Chondrocyte (in vitro differentiated cells): Measurements from ENCODE around the gene UBQLN2. TPM values are rescaled to one million over a fixed set of nuclear protein-coding genes. Genes with fewer than 3 reads are reported as not detected.

Experiments used
- DNase-seq: peaks from one replicate; pipeline ENCODE4 v3.0.0; 2021; ENCODE audit warnings: mixed read lengths, low spot score
- H3K27ac Mint-ChIP-seq: one replicate; pipeline ENCODE4 v1.8.0; 2021; ENCODE audit warnings: mild to moderate bottlenecking, moderate library complexity, mixed read lengths; ENCODE audit not compliant: unreplicated experiment
- H3K27me3 Mint-ChIP-seq: 2 replicates; pipeline ENCODE4 v1.8.0; 2021; ENCODE audit warnings: low read depth, mixed read lengths
- H3K36me3 Mint-ChIP-seq: 2 replicates; pipeline ENCODE4 v1.8.0; 2021; ENCODE audit warnings: low read depth, mixed read lengths
- H3K4me1 Mint-ChIP-seq: 2 replicates; pipeline ENCODE4 v1.8.0; 2021; ENCODE audit warnings: low read depth, mild to moderate bottlenecking, mixed read lengths
- H3K4me3 Mint-ChIP-seq: one replicate; pipeline ENCODE4 v1.8.0; 2021; ENCODE audit warnings: mild to moderate bottlenecking, moderate library complexity, mixed read lengths; ENCODE audit not compliant: unreplicated experiment
- H3K9me3 Mint-ChIP-seq: 2 replicates; pipeline ENCODE4 v1.8.0; 2021; ENCODE audit warnings: low read depth, mixed read lengths
- total RNA-seq: library from RNA; stranded (reverse); gene quantifications from 3 replicates; pipeline ENCODE4 v1.2.1, GENCODE V29; 2021
- TF ChIP-seq, protein P1 (sequence below): fragments of 200-600 bp; sonication (generic); IDR thresholded peaks from 2 replicates; pipeline ENCODE4 v1.5.0; 2021; ENCODE audit warnings: antibody characterized with exemption, mild to moderate bottlenecking, moderate library complexity

Gene UBQLN2
- total RNA-seq, 1 donor from 2014 or later, result 35.9 TPM

DNA sequence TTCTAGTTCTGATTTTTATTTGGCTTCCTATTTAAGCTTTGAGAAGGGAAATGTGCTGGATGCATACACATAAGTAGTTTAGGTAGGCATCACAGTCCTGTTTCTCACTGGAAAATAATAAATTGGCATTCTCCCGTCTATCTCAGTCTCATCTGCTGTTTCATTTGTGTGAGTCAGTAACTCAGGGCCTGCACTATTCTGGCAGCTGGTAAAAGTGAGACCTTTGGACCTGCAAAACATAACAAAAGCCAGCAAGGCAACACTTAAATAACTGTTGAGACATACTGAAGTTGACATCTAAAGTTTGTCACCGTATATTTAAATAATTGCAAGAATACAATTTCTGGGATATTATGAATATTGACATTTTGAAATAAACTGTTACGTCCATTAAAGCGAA lies 8.6 kb upstream of the UBQLN2 start:
- Mint-ChIP-seq H3K27me3 (peaks cover 9% of the 10 kb centered on the region), H3K9me3 (no peaks in the 10 kb centered on the region), H3K27ac (no peak overlapping the region), H3K4me3 (no peak overlapping the region), H3K4me1 (no peaks in the 10 kb centered on the region), H3K36me3 (no peaks in the 10 kb centered on the region)
- DNase-seq, result no peak
- TF ChIP-seq, protein P1, sequence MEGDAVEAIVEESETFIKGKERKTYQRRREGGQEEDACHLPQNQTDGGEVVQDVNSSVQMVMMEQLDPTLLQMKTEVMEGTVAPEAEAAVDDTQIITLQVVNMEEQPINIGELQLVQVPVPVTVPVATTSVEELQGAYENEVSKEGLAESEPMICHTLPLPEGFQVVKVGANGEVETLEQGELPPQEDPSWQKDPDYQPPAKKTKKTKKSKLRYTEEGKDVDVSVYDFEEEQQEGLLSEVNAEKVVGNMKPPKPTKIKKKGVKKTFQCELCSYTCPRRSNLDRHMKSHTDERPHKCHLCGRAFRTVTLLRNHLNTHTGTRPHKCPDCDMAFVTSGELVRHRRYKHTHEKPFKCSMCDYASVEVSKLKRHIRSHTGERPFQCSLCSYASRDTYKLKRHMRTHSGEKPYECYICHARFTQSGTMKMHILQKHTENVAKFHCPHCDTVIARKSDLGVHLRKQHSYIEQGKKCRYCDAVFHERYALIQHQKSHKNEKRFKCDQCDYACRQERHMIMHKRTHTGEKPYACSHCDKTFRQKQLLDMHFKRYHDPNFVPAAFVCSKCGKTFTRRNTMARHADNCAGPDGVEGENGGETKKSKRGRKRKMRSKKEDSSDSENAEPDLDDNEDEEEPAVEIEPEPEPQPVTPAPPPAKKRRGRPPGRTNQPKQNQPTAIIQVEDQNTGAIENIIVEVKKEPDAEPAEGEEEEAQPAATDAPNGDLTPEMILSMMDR, result no peak

DNA sequence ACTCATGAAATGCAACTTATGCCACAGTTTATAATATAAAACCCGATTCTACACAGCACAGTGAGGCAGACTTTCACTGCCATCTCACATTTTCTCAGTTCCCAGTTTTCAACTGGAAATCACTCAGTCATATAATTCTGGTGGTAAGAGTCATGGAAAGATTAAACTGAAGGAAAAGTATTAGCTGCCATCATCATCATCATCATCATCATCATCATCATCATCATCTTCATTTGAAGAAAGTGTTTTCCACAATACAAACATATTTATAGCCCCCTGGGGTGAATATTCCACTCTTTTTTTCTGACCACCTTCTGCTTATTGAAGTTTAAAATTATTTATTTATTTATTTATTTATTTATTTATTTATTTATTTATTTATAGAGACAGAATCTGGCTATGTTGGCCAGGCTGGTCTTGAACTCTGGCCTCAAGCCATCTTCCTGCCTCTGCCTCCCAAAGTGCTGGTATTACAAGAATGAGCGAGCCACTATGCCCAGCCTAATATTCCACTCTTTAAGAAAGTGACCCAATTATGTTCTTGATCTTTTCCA lies 6.0 kb upstream of the UBQLN2 start:
- Mint-ChIP-seq H3K27me3 (peaks cover 4% of the 10 kb centered on the region), H3K4me3 (no peak overlapping the region), H3K9me3 (no peaks in the 10 kb centered on the region), H3K4me1 (no peaks in the 10 kb centered on the region), H3K27ac (no peak overlapping the region), H3K36me3 (no peaks in the 10 kb centered on the region)
- no peak for DNase-seq
- TF ChIP-seq, protein P1, result no peak

DNA sequence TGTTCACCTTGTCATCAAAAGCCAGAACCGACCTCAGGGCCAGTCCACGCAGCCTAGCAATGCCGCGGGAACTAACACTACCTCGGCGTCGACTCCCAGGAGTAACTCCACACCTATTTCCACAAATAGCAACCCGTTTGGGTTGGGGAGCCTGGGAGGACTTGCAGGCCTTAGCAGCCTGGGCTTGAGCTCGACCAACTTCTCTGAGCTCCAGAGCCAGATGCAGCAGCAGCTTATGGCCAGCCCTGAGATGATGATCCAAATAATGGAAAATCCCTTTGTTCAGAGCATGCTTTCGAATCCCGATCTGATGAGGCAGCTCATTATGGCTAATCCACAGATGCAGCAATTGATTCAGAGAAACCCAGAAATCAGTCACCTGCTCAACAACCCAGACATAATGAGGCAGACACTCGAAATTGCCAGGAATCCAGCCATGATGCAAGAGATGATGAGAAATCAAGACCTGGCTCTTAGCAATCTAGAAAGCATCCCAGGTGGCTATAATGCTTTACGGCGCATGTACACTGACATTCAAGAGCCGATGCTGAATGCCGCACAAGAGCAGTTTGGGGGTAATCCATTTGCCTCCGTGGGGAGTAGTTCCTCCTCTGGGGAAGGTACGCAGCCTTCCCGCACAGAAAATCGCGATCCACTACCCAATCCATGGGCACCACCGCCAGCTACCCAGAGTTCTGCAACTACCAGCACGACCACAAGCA lies 898 bp downstream of the UBQLN2 start:
- Mint-ChIP-seq H3K36me3 (no peaks in the 10 kb centered on the region), H3K9me3 (no peaks in the 10 kb centered on the region), H3K27me3 (no peaks in the 10 kb centered on the region), H3K27ac (peak overlapping the region; percentile 99), H3K4me3 (peak overlapping the region; percentile 82), H3K4me1 (peaks cover 31% of the 10 kb centered on the region)
- DNase-seq, result no peak
- TF ChIP-seq, protein P1, result no peak

DNA sequence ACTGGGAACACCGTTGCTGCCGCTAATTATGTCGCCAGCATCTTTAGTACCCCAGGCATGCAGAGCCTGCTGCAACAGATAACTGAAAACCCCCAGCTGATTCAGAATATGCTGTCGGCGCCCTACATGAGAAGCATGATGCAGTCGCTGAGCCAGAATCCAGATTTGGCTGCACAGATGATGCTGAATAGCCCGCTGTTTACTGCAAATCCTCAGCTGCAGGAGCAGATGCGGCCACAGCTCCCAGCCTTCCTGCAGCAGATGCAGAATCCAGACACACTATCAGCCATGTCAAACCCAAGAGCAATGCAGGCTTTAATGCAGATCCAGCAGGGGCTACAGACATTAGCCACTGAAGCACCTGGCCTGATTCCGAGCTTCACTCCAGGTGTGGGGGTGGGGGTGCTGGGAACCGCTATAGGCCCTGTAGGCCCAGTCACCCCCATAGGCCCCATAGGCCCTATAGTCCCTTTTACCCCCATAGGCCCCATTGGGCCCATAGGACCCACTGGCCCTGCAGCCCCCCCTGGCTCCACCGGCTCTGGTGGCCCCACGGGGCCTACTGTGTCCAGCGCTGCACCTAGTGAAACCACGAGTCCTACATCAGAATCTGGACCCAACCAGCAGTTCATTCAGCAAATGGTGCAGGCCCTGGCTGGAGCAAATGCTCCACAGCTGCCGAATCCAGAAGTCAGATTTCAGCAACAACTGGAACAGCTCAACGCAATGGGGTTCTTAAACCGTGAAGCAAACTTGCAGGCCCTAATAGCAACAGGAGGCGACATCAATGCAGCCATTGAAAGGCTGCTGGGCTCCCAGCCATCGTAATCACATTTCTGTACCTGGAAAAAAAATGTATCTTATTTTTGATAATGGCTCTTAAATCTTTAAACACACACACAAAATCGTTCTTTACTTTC lies 1.8 kb downstream of the UBQLN2 start:
- H3K27me3 Mint-ChIP-seq, result no peaks in the 10 kb centered on the region

More for the DNA sequence above, 1.8 kb downstream of the UBQLN2 start:
- Mint-ChIP-seq H3K4me3 (peak overlapping the region; percentile 82), H3K4me1 (peaks cover 31% of the 10 kb centered on the region), H3K36me3 (no peaks in the 10 kb centered on the region), H3K27ac (peak overlapping the region; percentile 45), H3K9me3 (no peaks in the 10 kb centered on the region)
- DNase-seq, result no peak
- TF ChIP-seq, protein P1, result no peak
